Dendritic cell treated with granulocyte-macrophage colony-stimulating factor and Interleukin-4, amounts not matched to agents 40 ng/mL and 50 ng/mL, for 4 days (primary cell): ENCODE measurements around the gene ANP32B.
"Not testable (repeated sequence)": the region's sequence is repeated elsewhere in the genome, so short reads cannot be mapped to it uniquely, and the experiment has no call there.

Experiments used
- H3K27ac Mint-ChIP-seq: one replicate; pipeline ENCODE4 v1.8.0; 2022; ENCODE audit warnings: mild to moderate bottlenecking, mixed read lengths
- H3K27me3 Mint-ChIP-seq: one replicate; pipeline ENCODE4 v1.8.0; 2022; ENCODE audit warnings: mild to moderate bottlenecking, mixed read lengths
- H3K36me3 Mint-ChIP-seq: one replicate; pipeline ENCODE4 v1.8.0; 2022; ENCODE audit warnings: low read depth, mixed read lengths
- H3K4me1 Mint-ChIP-seq: one replicate; pipeline ENCODE4 v1.8.0; 2022; ENCODE audit warnings: low read depth, mixed read lengths
- H3K4me3 Mint-ChIP-seq: one replicate; pipeline ENCODE4 v1.8.0; 2022; ENCODE audit warnings: mild to moderate bottlenecking, moderate library complexity, mixed read lengths
- H3K9me3 Mint-ChIP-seq: one replicate; pipeline ENCODE4 v1.8.0; 2022; ENCODE audit warnings: mixed read lengths
- intact Hi-C: fragments of 100-400 bp; cut with micrococcal nuclease; formaldehyde crosslinking; loops from one replicate; pipeline ENCODE4 v1.15.0; 2022

The ANP32B gene

DNA sequence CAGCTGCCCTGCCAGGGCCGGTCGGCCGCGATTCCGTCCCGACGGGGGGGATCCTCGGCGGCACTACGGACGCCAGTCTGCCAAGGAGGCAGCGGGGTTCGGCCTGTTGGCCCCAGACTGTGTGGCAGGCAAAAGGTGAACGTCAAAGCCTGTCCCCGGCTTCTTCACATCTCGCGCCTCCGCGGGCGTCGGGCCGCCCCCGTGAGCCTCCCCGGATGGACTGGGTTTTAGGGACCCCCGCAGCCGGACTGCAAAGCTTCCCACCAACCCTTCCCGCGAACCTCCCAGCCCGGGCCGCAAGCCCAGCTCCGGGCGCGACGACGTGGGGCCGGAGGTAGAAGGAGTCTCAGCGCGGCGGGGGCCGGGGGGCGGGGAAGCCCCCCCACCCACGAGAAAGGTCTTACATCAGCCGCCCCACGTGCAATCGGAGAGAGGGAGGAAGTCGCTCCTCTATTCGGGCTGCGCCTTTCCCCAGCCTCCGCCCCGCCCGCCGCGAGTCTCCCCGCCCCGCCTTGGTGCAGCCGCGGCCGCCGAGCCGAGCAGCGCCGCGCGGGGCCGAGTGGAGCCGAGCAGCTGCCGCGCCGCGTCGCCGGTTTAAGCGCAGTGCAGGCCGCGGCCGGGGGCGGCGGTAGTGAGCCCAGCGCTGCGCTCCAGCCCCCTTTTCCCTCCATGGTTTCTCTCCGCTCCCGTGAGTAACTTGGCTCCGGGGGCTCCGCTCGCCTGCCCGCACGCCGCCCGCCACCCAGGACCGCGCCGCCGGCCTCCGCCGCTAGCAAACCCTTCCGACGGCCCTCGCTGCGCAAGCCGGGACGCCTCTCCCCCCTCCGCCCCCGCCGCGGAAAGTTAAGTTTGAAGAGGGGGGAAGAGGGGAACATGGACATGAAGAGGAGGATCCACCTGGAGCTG lies at the start of gene ANP32B:
ANP32B (plus strand) TSS at position 659 of the 906 bp plus-strand sequence; CDS start at position 874, 215 bp downstream.
- no peaks in the 10 kb centered on the region for H3K9me3 Mint-ChIP-seq
- peak within 1 kb of the TSS; percentile 91 for H3K4me3 Mint-ChIP-seq
- intact Hi-C loops = loop anchor here (1.0 to 5.0 kb wide), 4 partner anchors 60 to 286 kb away; partner anchors contain the start of genes TRMO and XPA
- H3K36me3 Mint-ChIP-seq = peaks cover 6% of the 10 kb centered on the region
- peaks cover 14% of the 10 kb centered on the region for H3K27me3 Mint-ChIP-seq
- H3K27ac Mint-ChIP-seq = peak within 1 kb of the TSS; percentile 96
- H3K4me1 Mint-ChIP-seq = peaks cover 29% of the 10 kb centered on the region

DNA sequence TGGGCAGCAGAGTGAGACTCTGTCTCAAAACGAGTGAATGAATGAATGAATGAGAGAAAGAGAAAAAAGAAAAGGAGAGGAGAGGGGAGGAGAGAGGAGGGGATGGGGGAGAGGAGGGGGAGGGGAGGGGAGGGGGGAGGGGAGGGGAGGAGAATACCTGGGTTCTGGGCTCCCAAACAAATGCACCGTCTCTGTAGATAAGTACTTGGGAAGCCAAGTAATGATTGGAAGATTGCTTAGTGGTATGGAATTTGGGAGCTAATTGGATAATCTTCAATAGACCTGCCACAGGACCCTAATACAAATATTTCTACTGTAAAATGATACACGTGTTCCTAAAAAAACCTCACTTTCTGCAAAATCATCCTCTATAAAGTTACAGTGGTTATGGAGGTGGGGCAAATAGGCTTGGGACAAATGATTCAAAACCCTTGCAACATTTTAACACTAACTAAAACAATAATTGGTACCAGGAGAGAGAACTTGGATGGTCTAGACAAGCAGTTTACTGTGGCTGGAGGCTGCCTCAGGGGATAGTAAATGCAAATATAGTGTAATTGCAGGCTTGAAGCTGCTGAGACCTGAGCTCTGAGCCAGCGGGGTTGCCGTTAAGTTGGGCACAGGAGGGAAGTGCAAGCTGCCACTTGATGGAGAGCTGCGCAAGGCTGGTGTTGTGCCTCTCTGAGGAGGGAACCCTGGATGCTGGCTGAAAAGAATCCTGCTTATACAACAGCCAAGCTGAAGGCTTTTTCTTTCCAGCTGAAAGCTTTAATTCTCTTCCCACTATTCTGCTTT lies 48.6 kb upstream of the ANP32B start:
- no peaks in the 10 kb centered on the region for H3K9me3 Mint-ChIP-seq
- H3K36me3 Mint-ChIP-seq = no peaks in the 10 kb centered on the region
- no peak overlapping the region for H3K27ac Mint-ChIP-seq
- intact Hi-C loops = no loop called here
- no peaks in the 10 kb centered on the region for H3K4me1 Mint-ChIP-seq
- peaks cover 5% of the 10 kb centered on the region for H3K27me3 Mint-ChIP-seq
- no peak overlapping the region for H3K4me3 Mint-ChIP-seq

DNA sequence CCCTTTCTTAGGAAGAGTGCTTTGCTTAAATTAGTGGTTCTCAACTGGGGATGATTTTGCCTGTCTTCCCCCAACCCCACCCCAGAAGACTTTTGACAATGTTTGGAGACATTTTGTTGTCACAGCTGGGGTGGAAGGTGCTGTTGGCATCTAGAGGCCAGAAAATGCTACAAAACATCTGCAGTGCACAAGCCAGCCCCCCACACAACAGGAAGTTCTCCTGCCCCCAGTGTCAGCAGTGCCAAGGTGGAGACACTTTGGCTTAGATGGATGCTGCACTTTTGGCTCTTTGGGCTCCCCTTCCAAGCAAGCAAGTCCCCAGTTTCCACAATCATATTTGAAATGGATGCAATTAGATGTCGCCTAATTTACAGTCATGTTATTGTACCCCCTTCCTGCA lies 47.9 kb upstream of the ANP32B start:
- H3K9me3 Mint-ChIP-seq = no peaks in the 10 kb centered on the region
- intact Hi-C loops = no loop called here
- H3K4me1 Mint-ChIP-seq = no peaks in the 10 kb centered on the region
- H3K4me3 Mint-ChIP-seq = no peak overlapping the region
- H3K27ac Mint-ChIP-seq = no peak overlapping the region
- peaks cover 5% of the 10 kb centered on the region for H3K27me3 Mint-ChIP-seq
- no peaks in the 10 kb centered on the region for H3K36me3 Mint-ChIP-seq

DNA sequence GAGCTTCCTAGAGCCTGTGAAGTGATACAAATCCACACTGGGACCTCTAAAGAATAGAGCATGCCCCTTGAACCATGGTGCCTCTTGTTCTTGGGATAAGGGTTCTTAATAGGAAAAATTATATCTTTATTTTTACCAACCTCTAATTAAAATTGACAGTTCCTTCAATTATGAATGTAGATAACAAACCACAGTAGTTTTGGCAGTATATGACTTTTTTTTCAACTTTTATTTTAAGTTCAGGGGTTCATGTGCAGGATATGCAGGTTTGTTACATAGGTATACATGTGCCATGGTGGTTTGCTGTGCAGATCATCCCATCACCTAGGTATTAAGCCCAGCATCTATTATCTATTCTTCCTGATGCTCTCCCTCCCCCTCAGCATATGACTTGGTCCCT lies 46.1 kb upstream of the ANP32B start:
- Mint-ChIP-seq H3K4me3 (no peak overlapping the region), H3K4me1 (no peaks in the 10 kb centered on the region), H3K27ac (no peak overlapping the region), H3K27me3 (peaks cover 8% of the 10 kb centered on the region), H3K36me3 (no peaks in the 10 kb centered on the region), H3K9me3 (no peaks in the 10 kb centered on the region)
- intact Hi-C loops = no loop called here

DNA sequence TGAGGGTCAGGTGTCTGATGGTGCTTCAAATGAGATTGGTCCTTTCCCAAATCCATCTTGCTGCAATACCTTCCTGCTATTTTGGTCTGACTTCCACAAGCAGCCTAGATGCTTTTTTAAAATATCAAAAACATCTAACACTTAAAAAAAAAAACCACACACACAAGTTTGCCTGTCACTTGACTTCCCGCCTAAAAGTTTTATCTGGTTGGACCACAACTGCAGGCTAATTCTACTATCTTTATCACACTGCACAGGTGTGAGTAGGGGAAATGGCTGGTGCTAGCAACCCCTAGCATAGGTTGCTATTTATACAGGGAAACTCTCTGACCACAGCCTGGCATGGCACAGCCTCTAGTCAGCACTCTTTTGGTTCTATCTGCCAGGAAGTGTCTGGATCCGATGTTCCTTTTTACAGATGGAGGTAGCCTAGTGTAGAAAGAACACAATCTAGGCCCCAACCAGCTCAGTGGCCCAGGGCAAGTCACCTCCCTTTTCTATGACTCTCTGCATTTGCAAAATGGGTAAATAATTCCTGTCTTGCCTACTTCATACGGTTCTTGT lies 45.0 kb upstream of the ANP32B start, which contains the start of gene HEMGN:
HEMGN (minus strand) TSS at position 92 of the 564 bp plus-strand sequence; CDS start at position 56, 36 bp downstream.
- intact Hi-C loops = no loop called here

DNA sequence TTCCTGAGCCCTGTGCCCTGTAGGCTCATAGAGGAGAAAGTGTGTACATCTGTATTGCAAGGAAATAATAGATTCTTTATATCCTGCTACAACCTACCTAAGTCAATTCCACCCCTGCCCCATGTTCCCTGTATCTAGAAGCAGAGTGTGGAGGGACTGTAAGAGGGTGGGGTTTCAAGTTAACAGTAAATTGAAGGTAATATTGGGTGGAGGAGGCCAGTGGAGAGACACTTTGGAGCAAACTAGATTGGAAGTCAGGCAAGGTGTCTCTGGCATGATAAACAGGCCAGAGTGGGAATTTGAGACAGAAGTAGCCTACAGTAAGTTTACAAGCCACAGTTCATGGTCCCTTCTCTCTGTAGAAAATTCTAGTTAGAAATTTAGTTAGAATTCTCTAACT lies 42.9 kb upstream of the ANP32B start:
- no peaks in the 10 kb centered on the region for H3K36me3 Mint-ChIP-seq
- no peak overlapping the region for H3K4me3 Mint-ChIP-seq
- no peak overlapping the region for H3K27ac Mint-ChIP-seq
- intact Hi-C loops = no loop called here
- H3K4me1 Mint-ChIP-seq = no peaks in the 10 kb centered on the region
- peaks cover 5% of the 10 kb centered on the region for H3K27me3 Mint-ChIP-seq
- H3K9me3 Mint-ChIP-seq = no peaks in the 10 kb centered on the region

More for the DNA sequence above, 45.0 kb upstream of the ANP32B start, which contains the start of gene HEMGN:
- Mint-ChIP-seq H3K27me3 (peaks cover 8% of the 10 kb centered on the region), H3K4me1 (no peaks in the 10 kb centered on the region), H3K36me3 (no peaks in the 10 kb centered on the region), H3K27ac (no peak within 1 kb of the TSS), H3K4me3 (no peak within 1 kb of the TSS), H3K9me3 (no peaks in the 10 kb centered on the region)

DNA sequence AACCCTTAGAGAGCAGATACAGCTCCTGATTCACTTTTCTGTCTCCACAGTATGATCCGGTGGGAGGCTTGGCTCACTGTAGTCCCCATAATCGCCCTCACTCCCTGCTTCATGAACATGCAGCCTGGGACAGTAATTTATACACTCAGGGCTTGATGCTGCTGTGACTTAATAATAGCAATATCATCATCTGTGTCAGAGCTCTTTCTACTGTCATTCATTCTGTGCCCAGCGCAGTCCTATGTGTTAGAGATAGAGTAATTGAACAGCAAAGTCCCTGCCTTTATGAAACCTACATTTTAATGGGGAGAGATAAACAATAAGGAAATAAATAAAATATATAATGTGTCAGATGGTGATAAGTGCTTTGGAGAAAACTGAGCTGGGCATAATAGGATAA lies 42.4 kb upstream of the ANP32B start:
- Mint-ChIP-seq H3K36me3 (no peaks in the 10 kb centered on the region), H3K9me3 (no peaks in the 10 kb centered on the region), H3K27me3 (peaks cover 3% of the 10 kb centered on the region), H3K4me1 (no peaks in the 10 kb centered on the region), H3K4me3 (no peak overlapping the region), H3K27ac (no peak overlapping the region)
- intact Hi-C loops = no loop called here

DNA sequence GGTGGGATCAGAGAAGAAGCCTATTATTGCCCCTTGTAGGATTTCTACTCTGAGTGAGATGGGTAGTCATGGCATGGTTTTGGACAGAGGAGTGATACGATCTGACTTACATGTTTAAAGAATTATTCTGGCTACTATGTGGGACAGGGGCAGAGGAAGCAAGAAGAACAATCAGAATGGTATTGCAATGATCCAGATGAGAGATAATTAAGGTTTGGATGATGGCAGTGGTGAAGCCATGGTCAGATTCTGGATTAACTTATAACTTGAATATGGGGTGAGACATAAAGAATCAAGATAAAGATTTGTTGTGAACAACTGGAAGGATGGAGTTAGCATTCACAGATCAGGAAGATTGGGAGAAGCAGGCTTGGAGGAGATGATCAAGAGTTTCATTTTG lies 41.8 kb upstream of the ANP32B start:
- no peaks in the 10 kb centered on the region for H3K36me3 Mint-ChIP-seq
- H3K27ac Mint-ChIP-seq = no peak overlapping the region
- H3K4me1 Mint-ChIP-seq = no peaks in the 10 kb centered on the region
- intact Hi-C loops = no loop called here
- peaks cover 3% of the 10 kb centered on the region for H3K27me3 Mint-ChIP-seq
- H3K4me3 Mint-ChIP-seq = no peak overlapping the region
- H3K9me3 Mint-ChIP-seq = no peaks in the 10 kb centered on the region

DNA sequence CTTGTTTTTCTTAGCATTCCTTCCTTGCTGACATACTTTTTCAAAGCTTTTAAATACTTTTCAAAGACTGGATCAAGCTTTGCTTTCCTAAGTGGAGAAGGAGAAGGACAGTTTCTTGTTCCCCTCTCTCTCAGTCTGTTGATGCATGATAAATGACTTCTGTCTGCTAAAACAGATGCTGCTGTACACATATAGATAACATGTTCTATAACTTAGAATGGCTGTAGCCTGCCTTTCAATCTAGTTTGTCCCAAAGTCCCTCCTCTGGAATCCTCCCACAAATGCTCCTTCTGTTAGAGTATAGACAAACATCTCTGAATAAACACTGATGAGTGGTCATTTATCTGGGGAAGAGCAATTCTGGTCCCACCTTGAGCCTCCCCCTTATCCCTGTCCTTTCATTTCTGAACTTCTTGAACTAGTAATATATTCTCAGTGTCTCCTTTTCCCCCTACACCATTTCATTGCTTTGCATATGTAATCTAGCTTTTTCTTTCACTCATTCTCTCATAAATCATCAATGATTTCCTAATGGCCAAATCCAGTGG lies 39.8 kb upstream of the ANP32B start:
- Mint-ChIP-seq H3K27ac (no peak overlapping the region), H3K9me3 (no peaks in the 10 kb centered on the region), H3K4me3 (no peak overlapping the region), H3K36me3 (no peaks in the 10 kb centered on the region), H3K27me3 (peaks cover 5% of the 10 kb centered on the region), H3K4me1 (no peaks in the 10 kb centered on the region)
- intact Hi-C loops = no loop called here

DNA sequence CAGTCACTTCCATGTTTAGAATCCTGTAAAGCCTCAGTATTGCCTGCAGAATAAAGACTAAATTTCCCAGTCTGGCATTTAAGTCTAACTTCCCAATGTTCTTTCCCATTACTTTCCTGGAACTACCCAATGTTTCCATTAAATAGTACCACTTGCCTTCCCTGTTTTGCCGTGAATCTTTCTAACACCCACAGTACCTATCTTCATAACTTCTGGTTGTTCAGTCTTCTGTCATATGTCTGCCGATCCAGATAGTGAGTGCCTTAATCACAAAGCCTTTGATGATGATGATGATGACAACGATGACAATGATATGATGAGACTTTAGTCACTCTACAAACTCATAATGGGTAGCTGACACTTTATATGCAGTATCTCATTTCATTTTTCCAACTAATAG lies 38.5 kb upstream of the ANP32B start:
- intact Hi-C loops = no loop called here
- Mint-ChIP-seq H3K4me1 (no peaks in the 10 kb centered on the region), H3K9me3 (no peaks in the 10 kb centered on the region)

DNA sequence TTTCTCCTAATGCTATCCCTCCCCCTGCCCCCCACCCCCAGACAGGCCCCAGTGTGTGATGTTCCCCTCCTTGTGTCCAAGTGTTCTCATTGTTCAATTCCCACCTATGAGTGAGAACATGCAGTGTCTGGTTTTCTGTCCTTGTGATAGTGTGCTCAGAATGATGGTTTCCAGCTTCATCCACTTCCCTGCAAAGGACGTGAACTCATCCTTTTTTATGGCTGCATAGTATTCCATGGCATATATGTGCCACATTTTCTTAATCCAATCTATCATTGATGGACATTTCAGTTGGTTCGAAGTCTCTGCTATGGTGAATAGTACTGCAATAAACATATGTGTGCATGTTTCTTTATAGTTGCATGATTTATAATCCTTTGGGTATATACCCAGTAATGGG lies 37.7 kb upstream of the ANP32B start:
- H3K4me1 Mint-ChIP-seq, H3K27me3 Mint-ChIP-seq, H3K4me3 Mint-ChIP-seq, H3K9me3 Mint-ChIP-seq, H3K36me3 Mint-ChIP-seq, H3K27ac Mint-ChIP-seq, intact Hi-C loops: not testable (repeated sequence)

More for the DNA sequence above, 38.5 kb upstream of the ANP32B start:
- Mint-ChIP-seq H3K4me3 (no peak overlapping the region), H3K36me3 (no peaks in the 10 kb centered on the region), H3K27me3 (peaks cover 5% of the 10 kb centered on the region), H3K27ac (no peak overlapping the region)

DNA sequence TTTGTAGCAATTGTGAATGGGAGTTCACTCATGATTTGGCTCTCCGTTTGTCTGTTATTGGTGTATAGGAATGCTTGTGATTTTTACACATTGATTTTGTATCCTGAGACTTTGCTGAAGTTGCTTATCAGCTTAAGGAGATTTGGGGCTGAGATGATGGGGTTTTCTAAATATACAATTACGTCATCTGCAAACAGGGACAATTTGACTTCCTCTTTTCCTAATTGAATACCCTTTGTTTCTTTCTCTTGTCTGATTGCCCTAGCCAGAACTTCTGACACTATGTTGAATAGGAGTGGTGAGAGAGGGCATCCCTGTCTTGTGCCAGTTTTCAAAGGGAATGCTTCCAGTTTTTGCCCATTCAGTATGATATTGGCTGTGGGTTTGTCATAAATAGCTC lies 36.0 kb upstream of the ANP32B start:
- H3K27me3 Mint-ChIP-seq, H3K27ac Mint-ChIP-seq, H3K4me3 Mint-ChIP-seq, intact Hi-C loops, H3K9me3 Mint-ChIP-seq, H3K36me3 Mint-ChIP-seq, H3K4me1 Mint-ChIP-seq: not testable (repeated sequence)

DNA sequence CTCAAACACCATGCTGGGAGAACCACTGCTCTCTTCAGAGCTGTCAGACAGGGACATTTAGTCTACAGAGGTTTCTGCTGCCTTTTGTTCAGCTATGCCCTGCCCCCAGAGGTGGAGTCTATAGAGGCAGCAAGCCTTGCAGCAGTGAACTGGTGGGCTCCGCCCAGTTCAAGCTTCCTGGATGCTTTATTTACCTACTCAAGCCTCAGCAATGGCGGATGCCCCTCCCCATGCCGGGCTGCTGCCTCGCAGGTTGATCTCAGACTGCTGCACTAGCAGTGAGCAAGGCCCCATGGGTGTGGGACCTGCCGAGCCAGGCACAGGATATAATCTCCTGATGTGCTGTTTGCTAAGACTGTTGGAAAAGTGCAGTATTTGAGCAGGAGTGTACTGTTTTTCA lies 32.3 kb upstream of the ANP32B start:
- H3K4me3 Mint-ChIP-seq, H3K9me3 Mint-ChIP-seq, H3K27ac Mint-ChIP-seq, H3K4me1 Mint-ChIP-seq, H3K27me3 Mint-ChIP-seq, intact Hi-C loops, H3K36me3 Mint-ChIP-seq: not testable (repeated sequence)

DNA sequence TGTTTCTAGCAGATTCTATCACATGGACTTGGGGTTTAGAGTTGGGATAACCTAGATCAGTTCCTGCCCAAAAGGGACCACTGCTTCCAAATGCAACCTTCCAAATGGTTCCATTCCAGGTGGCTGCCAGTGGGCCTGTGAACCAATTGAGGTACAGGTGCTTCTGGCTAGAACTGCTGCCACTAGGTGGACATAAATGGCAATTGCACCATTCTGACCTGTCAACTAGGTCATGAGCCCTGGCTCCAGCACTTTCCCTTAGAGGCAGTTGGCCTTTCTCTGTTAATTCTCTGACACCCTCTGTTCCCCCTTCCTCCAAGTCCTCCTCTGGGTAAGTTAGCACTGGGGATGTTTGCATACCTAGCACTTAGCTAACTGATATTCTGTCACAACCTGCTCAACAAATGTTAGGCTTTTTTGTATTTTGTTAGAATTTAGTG lies 28.6 kb upstream of the ANP32B start:
- Mint-ChIP-seq H3K27ac (no peak overlapping the region), H3K4me1 (peaks cover 5% of the 10 kb centered on the region), H3K27me3 (no peaks in the 10 kb centered on the region), H3K4me3 (no peak overlapping the region), H3K9me3 (no peaks in the 10 kb centered on the region), H3K36me3 (no peaks in the 10 kb centered on the region)
- intact Hi-C loops = no loop called here
